Measurements from ENCODE around the gene ORMDL2.
"Not testable (repeated sequence)": the region's sequence is repeated elsewhere in the genome, so short reads cannot be mapped to it uniquely, and the experiment has no call there.

ORMDL2 gene

DNA sequence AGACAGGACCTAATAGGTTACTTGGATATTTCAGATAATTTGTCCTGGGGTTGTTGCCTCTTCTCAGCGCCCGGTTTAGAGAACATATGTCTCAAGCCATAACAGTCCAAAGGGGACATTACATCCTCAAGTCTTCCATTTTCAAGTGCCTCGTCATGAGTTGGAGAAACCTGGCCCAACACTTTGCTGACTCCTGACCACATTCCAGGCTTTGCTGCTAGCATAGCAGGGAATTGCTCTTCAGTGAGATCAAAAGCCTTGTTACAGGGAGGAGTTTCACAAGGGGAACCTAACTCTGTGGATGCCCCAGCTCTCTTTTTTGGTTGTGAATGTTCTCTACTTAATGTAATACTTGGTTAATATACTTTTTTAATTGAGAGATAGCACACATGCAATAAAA, 33.1 kb downstream of the ORMDL2 start:
- POLR2A ChIA-PET, result no interaction called here
- DNase-seq (ENCODE audit: extremely low spot score), result no peak
- CTCF ChIA-PET, result interaction anchor here (1.1 kb wide), 1 partner anchor 89 kb away, joined by 3 read pairs; no protein-coding TSS in a partner anchor
- TF ChIP-seq, protein P1, sequence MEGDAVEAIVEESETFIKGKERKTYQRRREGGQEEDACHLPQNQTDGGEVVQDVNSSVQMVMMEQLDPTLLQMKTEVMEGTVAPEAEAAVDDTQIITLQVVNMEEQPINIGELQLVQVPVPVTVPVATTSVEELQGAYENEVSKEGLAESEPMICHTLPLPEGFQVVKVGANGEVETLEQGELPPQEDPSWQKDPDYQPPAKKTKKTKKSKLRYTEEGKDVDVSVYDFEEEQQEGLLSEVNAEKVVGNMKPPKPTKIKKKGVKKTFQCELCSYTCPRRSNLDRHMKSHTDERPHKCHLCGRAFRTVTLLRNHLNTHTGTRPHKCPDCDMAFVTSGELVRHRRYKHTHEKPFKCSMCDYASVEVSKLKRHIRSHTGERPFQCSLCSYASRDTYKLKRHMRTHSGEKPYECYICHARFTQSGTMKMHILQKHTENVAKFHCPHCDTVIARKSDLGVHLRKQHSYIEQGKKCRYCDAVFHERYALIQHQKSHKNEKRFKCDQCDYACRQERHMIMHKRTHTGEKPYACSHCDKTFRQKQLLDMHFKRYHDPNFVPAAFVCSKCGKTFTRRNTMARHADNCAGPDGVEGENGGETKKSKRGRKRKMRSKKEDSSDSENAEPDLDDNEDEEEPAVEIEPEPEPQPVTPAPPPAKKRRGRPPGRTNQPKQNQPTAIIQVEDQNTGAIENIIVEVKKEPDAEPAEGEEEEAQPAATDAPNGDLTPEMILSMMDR (IDR thresholded peaks at IDR 0.05; ENCODE audit: control extremely low read depth, extremely low read depth, low read depth, missing control alignments), result no peak

DNA sequence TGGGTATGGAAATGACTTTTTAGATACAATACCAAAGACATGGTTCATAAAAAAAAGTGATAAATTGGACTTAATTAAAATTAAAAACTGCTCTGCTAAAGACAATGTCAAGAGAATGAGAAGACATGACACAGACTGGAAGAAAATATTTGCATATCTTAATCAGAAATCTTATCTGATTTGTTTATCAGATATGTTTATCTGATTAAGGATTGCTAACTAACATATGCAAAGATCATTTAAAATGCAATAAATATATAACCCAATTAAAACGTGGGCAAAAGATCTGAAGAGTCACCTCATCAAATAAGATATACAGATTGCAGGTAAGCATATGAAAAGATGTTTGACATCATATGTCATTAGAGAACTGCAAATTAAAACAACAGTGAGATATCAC, 34.9 kb downstream of the ORMDL2 start:
- ChIA-PET POLR2A (interaction anchor here (0.5 kb wide), 1 partner anchor 63 kb away, joined by 5 read pairs; no protein-coding TSS in a partner anchor), CTCF (interaction anchor here (1.2 kb wide), 1 partner anchor 21 kb away, joined by 3 read pairs; no protein-coding TSS in a partner anchor)

DNA sequence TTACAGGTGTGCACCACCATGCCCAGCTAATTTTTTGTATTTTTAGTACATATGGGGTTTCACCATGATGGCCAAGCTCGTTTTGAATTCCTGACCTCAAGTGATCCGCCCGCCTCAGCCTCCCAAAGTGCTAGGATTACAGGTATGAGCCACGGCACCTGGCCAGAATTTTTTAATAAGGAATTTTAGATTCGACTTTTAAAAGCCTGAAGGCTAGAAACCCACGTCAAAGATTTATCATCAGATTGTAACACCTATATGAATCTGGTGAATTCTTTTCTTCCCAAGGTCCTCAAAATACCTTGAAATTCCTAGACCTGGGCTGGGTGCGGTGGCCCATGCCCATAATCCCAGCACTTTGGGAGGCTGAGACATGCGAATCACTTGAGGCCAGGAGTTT, 43.6 kb downstream of the ORMDL2 start:
- DNase-seq (ENCODE audit: extremely low spot score), result no peak
- CTCF ChIA-PET, result interaction anchor here (1.2 to 1.6 kb wide), 2 partner anchors 14 to 15 kb away, joined by 3 to 4 read pairs; no protein-coding TSS in a partner anchor
- TF ChIP-seq, protein P1 (IDR thresholded peaks at IDR 0.05; ENCODE audit: control extremely low read depth, extremely low read depth, low read depth, missing control alignments), result no peak
- POLR2A ChIA-PET, result no interaction called here

More for the DNA sequence above, 34.9 kb downstream of the ORMDL2 start:
- TF ChIP-seq, protein P1 (IDR thresholded peaks at IDR 0.05; ENCODE audit: control extremely low read depth, extremely low read depth, low read depth, missing control alignments), result no peak
- DNase-seq (ENCODE audit: extremely low spot score), result no peak

DNA sequence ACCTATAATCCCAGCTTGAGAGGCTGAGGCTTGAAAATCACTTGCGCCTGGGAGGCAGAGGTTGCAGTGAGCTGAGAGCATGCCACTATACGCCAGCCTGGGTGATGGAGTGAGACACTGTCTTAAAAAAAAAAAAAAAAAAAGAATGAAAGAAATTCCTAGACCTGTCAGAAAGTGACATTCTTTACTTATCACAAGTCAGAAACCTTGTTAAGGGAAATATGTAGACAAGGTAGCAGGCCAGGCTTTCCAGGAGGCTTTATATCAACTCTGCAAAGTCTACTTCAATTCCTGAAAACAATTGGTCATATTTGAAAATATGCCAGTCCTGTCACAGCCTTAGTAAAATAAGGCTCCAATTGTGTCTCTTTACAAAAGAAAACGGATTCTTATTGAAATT, 44.0 kb downstream of the ORMDL2 start:
- POLR2A ChIA-PET, result no interaction called here

DNA sequence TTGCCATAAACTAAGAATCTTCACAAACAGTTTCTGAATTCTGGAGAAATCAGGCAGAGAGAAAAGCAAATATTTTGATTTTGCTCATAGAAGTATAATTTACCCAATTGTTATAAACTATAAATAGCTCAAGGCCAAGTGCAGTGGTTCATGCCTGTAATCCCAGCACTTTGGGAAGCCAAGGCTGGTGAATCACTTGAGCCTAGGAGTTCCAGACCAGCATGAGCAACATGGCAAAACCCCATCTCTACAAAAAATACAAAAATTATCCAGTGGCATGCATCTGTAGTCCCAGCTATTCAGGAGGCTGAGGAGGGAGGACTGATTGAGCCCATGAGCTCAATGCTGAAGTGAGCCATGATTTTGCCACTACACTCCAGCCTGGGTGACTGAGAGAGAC, 44.4 kb downstream of the ORMDL2 start:
- CTCF ChIA-PET, result interaction anchor here (1.2 to 1.6 kb wide), 3 partner anchors 15 to 77 kb away, joined by 3 to 4 read pairs (median 4); no protein-coding TSS in a partner anchor

More for the DNA sequence above, 44.0 kb downstream of the ORMDL2 start:
- no peak for DNase-seq (ENCODE audit: extremely low spot score)
- TF ChIP-seq, protein P1 (IDR thresholded peaks at IDR 0.05; ENCODE audit: control extremely low read depth, extremely low read depth, low read depth, missing control alignments), result no peak
- CTCF ChIA-PET, result interaction anchor here (1.2 to 1.6 kb wide), 3 partner anchors 14 to 78 kb away, joined by 3 to 4 read pairs (median 4); no protein-coding TSS in a partner anchor

DNA sequence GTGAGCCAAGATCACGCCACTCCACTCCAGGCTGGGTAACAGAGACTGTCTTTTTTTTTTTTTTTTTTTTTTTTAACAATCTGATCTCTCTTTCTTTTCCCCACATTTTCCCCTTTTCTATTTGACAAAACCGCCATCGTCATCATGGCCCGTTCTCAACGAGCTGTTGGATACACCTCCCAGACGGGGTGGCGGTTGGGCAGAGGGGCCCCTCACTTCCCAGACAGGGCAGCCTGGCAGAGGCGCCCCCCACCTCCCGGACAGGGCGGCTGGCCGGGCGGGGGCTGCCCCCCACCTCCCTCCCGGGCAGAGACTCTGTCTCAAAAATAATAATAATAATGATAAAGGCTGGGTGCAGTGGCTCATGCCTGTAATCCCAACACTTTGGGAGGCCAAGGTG, 45.1 kb downstream of the ORMDL2 start:
- ChIA-PET CTCF (interaction anchor here (1.4 kb wide), 1 partner anchor 77 kb away, joined by 4 read pairs; no protein-coding TSS in a partner anchor), POLR2A (interaction anchor here (0.6 kb wide), 1 partner anchor 1583 kb away, joined by 3 read pairs; the partner anchor contains the start of gene HNRNPA1)
- not testable (repeated sequence) for DNase-seq (ENCODE audit: extremely low spot score)

More for the DNA sequence above, 44.4 kb downstream of the ORMDL2 start:
- TF ChIP-seq, protein P1 (IDR thresholded peaks at IDR 0.05; ENCODE audit: control extremely low read depth, extremely low read depth, low read depth, missing control alignments), result no peak
- POLR2A ChIA-PET, result no interaction called here
- no peak for DNase-seq (ENCODE audit: extremely low spot score)

DNA sequence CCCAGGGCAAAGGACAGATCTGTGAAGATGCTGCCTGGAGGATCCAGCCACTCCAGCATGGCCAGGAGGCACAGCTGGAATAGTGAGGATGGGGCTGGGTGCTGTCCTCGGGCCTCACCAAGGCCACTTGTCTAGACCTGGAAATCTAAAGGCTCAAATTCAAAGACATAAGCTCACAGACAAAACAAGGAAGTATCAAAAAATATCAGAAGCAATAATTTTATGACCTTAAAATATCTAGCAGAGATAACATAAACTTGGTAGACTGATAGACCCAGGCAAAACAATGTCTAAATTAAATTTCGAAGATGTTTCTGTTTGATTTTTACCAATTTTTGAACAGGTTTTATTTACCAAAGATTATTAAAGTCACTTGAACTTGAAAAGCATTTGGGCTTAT, 47.5 kb downstream of the ORMDL2 start:
- ChIA-PET POLR2A (no interaction called here), CTCF (interaction anchor here (2.2 kb wide), 1 partner anchor 17 kb away, joined by 6 read pairs; no protein-coding TSS in a partner anchor)
- TF ChIP-seq, protein P1 (IDR thresholded peaks at IDR 0.05; ENCODE audit: control extremely low read depth, extremely low read depth, low read depth, missing control alignments), result no peak
- no peak for DNase-seq (ENCODE audit: extremely low spot score)

DNA sequence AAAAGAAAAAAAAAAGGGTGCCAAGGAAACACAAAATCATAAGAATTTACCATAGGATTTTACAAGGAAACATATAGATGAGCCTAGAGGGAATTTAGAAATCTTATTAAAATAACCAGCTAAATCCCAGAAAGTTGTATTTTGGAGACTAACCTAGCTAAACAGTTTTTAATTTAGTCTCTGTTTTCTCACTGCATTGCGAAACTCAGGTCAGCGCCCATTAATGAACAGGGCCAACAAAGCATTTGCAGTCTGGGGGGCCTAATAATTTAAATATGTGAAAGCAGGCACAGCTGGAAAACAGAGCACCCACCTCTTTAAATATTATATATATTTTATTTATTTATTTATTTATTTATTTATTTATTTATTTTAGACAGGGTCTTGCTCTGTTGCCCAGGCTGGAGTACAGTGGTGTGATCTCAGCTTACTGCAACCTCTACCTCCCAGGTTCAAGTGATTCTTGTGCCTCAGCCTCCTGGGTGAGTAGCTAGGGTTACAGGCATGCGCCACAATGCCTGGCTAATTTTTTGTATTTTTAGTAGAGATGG, 48.7 kb downstream of the ORMDL2 start:
- DNase-seq (ENCODE audit: extremely low spot score); POLR2A ChIA-PET: not testable (repeated sequence)
- CTCF ChIA-PET, result interaction anchor here (2.2 kb wide), 1 partner anchor 16 kb away, joined by 6 read pairs; no protein-coding TSS in a partner anchor
